H9 (cell line): ENCODE data around the gene PDK4. TPM values are rescaled to one million over a fixed set of nuclear protein-coding genes. Genes with fewer than 3 reads are reported as not detected.

Experiments used
- DNase-seq: peaks from one replicate; pipeline ENCODE4 v3.0.0-alpha.2; 2017
- H2AFZ ChIP-seq: one replicate; pipeline ENCODE4 v1.6.1; 2013; ENCODE audit warnings: mild to moderate bottlenecking, low read length, control low read depth, moderate library complexity
- H2AK5ac ChIP-seq: 2 replicates; pipeline ENCODE4 v1.6.1; 2013; ENCODE audit warnings: low read length, control low read depth, mixed read lengths; ENCODE audit not compliant: insufficient read length
- H2BK120ac ChIP-seq: one replicate; pipeline ENCODE4 v1.6.1; 2013; ENCODE audit warnings: low read depth, mild to moderate bottlenecking, low read length, control low read depth, inconsistent platforms; ENCODE audit not compliant: poor library complexity, severe bottlenecking
- H2BK12ac ChIP-seq: 2 replicates; pipeline ENCODE4 v1.6.1; 2013; ENCODE audit warnings: low read length, control low read depth, mixed read lengths, low read depth; ENCODE audit not compliant: insufficient read length
- H2BK15ac ChIP-seq: 2 replicates; pipeline ENCODE4 v1.6.1; 2013; ENCODE audit warnings: low read depth, low read length, control low read depth
- H2BK20ac ChIP-seq: one replicate; pipeline ENCODE4 v1.6.1; 2013; ENCODE audit warnings: low read depth, mild to moderate bottlenecking, low read length, control low read depth, inconsistent platforms; ENCODE audit not compliant: poor library complexity, severe bottlenecking
- H2BK5ac ChIP-seq: 2 replicates; pipeline ENCODE4 v1.6.1; 2013; ENCODE audit warnings: low read length, control low read depth, mixed read lengths; ENCODE audit not compliant: insufficient read length
- H3K14ac ChIP-seq: 2 replicates; pipeline ENCODE4 v1.6.1; 2013; ENCODE audit warnings: low read length, control low read depth; ENCODE audit not compliant: insufficient read depth
- H3K18ac ChIP-seq: 2 replicates; pipeline ENCODE4 v1.6.1; 2013; ENCODE audit warnings: low read depth, mild to moderate bottlenecking, mixed read lengths, low read length, control low read depth; ENCODE audit not compliant: insufficient read length
- H3K23ac ChIP-seq: 2 replicates; pipeline ENCODE4 v1.6.1; 2013; ENCODE audit warnings: low read length, control low read depth, mixed read lengths, low read depth; ENCODE audit not compliant: insufficient read length
- H3K23me2 ChIP-seq: 2 replicates; pipeline ENCODE4 v1.6.1; 2013; ENCODE audit warnings: low read depth, mild to moderate bottlenecking, mixed read lengths, low read length, control low read depth; ENCODE audit not compliant: insufficient read length, poor library complexity, severe bottlenecking
- H3K27ac ChIP-seq: 2 replicates; pipeline ENCODE4 v1.5.1; 2013; ENCODE audit warnings: low read length, control low read depth, mixed read lengths, low read depth; ENCODE audit not compliant: insufficient read length
- H3K27me3 ChIP-seq: 2 replicates; pipeline ENCODE4 v1.6.1; 2013; ENCODE audit warnings: low read length, control low read depth, inconsistent platforms; ENCODE audit not compliant: insufficient read depth
- H3K4ac ChIP-seq: 2 replicates; pipeline ENCODE4 v1.6.1; 2013; ENCODE audit warnings: low read depth, mild to moderate bottlenecking, control low read depth, inconsistent platforms, low read length, moderate library complexity
- H3K4me1 ChIP-seq: 2 replicates; pipeline ENCODE4 v1.6.1; 2013; ENCODE audit warnings: low read length, control low read depth, inconsistent platforms; ENCODE audit not compliant: insufficient read depth
- H3K4me2 ChIP-seq: 2 replicates; pipeline ENCODE4 v1.6.1; 2013; ENCODE audit warnings: low read length, control low read depth, mixed read lengths; ENCODE audit not compliant: insufficient read length, insufficient read depth
- H3K56ac ChIP-seq: 2 replicates; pipeline ENCODE4 v1.6.1; 2013; ENCODE audit warnings: low read depth, mild to moderate bottlenecking, mixed read lengths, low read length, control low read depth; ENCODE audit not compliant: insufficient read length
- H3K79me1 ChIP-seq: 2 replicates; pipeline ENCODE4 v1.6.1; 2013; ENCODE audit warnings: low read depth, mild to moderate bottlenecking, moderate library complexity, low read length, control low read depth, inconsistent platforms; ENCODE audit not compliant: insufficient read depth, poor library complexity, severe bottlenecking
- H3K79me2 ChIP-seq: 2 replicates; pipeline ENCODE4 v1.6.1; 2013; ENCODE audit warnings: low read length, control low read depth, inconsistent platforms; ENCODE audit not compliant: insufficient read depth
- H3K9ac ChIP-seq: 2 replicates; pipeline ENCODE4 v1.6.1; 2013; ENCODE audit warnings: low read length, control low read depth, mixed read lengths; ENCODE audit not compliant: insufficient read length; ENCODE audit errors: extremely low read depth
- H3K9me3 ChIP-seq: one replicate; pipeline ENCODE4 v1.6.1; 2013; ENCODE audit warnings: low read depth, low read length, inconsistent platforms; ENCODE audit not compliant: control insufficient read depth
- H3T11ph ChIP-seq: one replicate; pipeline ENCODE4 v1.6.1; 2013; ENCODE audit warnings: mild to moderate bottlenecking, low read length, control low read depth, inconsistent platforms
- H4K20me1 ChIP-seq: one replicate; pipeline ENCODE4 v1.6.1; 2013; ENCODE audit not compliant: control insufficient read depth, insufficient read length, insufficient read depth
- H4K5ac ChIP-seq: 2 replicates; pipeline ENCODE4 v1.6.1; 2013; ENCODE audit warnings: low read depth, mild to moderate bottlenecking, mixed read lengths, low read length, control low read depth; ENCODE audit not compliant: insufficient read length
- H4K8ac ChIP-seq: replicated peaks from 2 replicates; pipeline ENCODE4 v1.6.1; 2013; ENCODE audit warnings: low read length, control low read depth, mixed read lengths, low read depth; ENCODE audit not compliant: insufficient read length
- H4K91ac ChIP-seq: 2 replicates; pipeline ENCODE4 v1.6.1; 2013; ENCODE audit warnings: low read depth, mild to moderate bottlenecking, moderate library complexity, mixed read lengths, low read length, control low read depth; ENCODE audit not compliant: insufficient read length
- H3K27ac Mint-ChIP-seq, 3 experiments: 2 replicates in 2 of 3; 3 replicates in 1 of 3; pipeline ENCODE4 v1.8.0; 2020 to 2021; ENCODE audit warnings: mixed read lengths in 3 of 3, mild to moderate bottlenecking in 1 of 3, moderate library complexity in 1 of 3
- H3K27me3 Mint-ChIP-seq: 2 replicates; pipeline ENCODE4 v1.8.0; 2021; ENCODE audit warnings: low read depth, mild to moderate bottlenecking, moderate library complexity, mixed read lengths
- H3K36me3 Mint-ChIP-seq, 3 experiments: 2 replicates in 2 of 3; 3 replicates in 1 of 3; pipeline ENCODE4 v1.8.0; 2020 to 2021; ENCODE audit warnings: low read depth in 3 of 3, mixed read lengths in 3 of 3; ENCODE audit not compliant: insufficient read depth in 1 of 3
- H3K4me1 Mint-ChIP-seq, 2 experiments: 2 replicates each; pipeline ENCODE4 v1.8.0; 2020; ENCODE audit warnings: mixed read lengths in 2 of 2
- H3K4me3 Mint-ChIP-seq, 2 experiments: 2 replicates in 1 of 2; 3 replicates in 1 of 2; pipeline ENCODE4 v1.8.0; 2020 to 2021; ENCODE audit warnings: mild to moderate bottlenecking in 2 of 2, mixed read lengths in 2 of 2, moderate library complexity in 1 of 2
- H3K9me3 Mint-ChIP-seq, 2 experiments: 2 replicates in 1 of 2; 3 replicates in 1 of 2; pipeline ENCODE4 v1.8.0; 2020; ENCODE audit warnings: mild to moderate bottlenecking in 2 of 2, mixed read lengths in 2 of 2, moderate library complexity in 1 of 2
- CTCF ChIP-seq: fragments of 200-600 bp; sonication (generic); conservative IDR thresholded peaks from 3 replicates; pipeline ENCODE4 v1.8.0; 2021; ENCODE audit warnings: antibody characterized with exemption, mild to moderate bottlenecking
- WGBS: extraction: QIAGEN DNeasy Blood & Tissue Kit; methylation state at CpG from one replicate; pipeline ENCODE4 v1.1.7; 2013; ENCODE audit warnings: missing lambda C conversion rate, low lambda C conversion rate, mixed read lengths; ENCODE audit not compliant: insufficient read length; ENCODE audit errors: extremely low coverage; 5-methylcytosine and 5-hydroxymethylcytosine counted together
- total RNA-seq: library from RNA; stranded (reverse); gene quantifications from 2 replicates; pipeline ENCODE4 v1.2.1, GENCODE V29; 2021

PDK4 gene
- total RNA-seq, 1 experiment from 2014 or later, result not detected

GRCh38 chr7:95560674-95561073 is 35.6 kb downstream of the PDK4 start:
- H3K36me3 Mint-ChIP-seq, result no peaks in the 10 kb centered on the region
- H4K91ac ChIP-seq, result no peak overlapping the region
- no peak for DNase-seq
- no peaks in the 10 kb centered on the region for H3K79me1 ChIP-seq
- H3K23me2 ChIP-seq, result no peaks in the 10 kb centered on the region
- no peaks in the 10 kb centered on the region for H3K4me1 Mint-ChIP-seq
- H3K27me3 Mint-ChIP-seq, result no peaks in the 10 kb centered on the region
- no peak overlapping the region for H3K27ac Mint-ChIP-seq
- H4K20me1 ChIP-seq, result no peaks in the 10 kb centered on the region
- no peak overlapping the region for H2BK15ac ChIP-seq
- no peak overlapping the region for H2AK5ac ChIP-seq
- no peak overlapping the region for H4K5ac ChIP-seq
- no peak overlapping the region for H2BK5ac ChIP-seq
- H3K23ac ChIP-seq, result no peak overlapping the region
- WGBS, result no CpG with 5 or more reads among the region's 2 CpGs
- H3T11ph ChIP-seq, result no peak overlapping the region
- H2AFZ ChIP-seq, result no peak overlapping the region
- H3K14ac ChIP-seq, result no peak overlapping the region
- H3K9me3 ChIP-seq, result no peaks in the 10 kb centered on the region
- no peak overlapping the region for H2BK12ac ChIP-seq
- H3K18ac ChIP-seq, result no peak overlapping the region
- no peak overlapping the region for H2BK120ac ChIP-seq
- TF ChIP-seq CTCF, result no peak
- H3K56ac ChIP-seq, result no peak overlapping the region
- no peaks in the 10 kb centered on the region for H3K4me1 ChIP-seq
- no peaks in the 10 kb centered on the region for H3K79me2 ChIP-seq
- H3K9me3 Mint-ChIP-seq, result no peaks in the 10 kb centered on the region; a peak in 1 of 5 replicates
- no peak overlapping the region for H3K4ac ChIP-seq
- H3K9ac ChIP-seq, result no peak overlapping the region
- no peak overlapping the region for H4K8ac ChIP-seq
- H2BK20ac ChIP-seq, result no peak overlapping the region
- H3K27me3 ChIP-seq, result no peaks in the 10 kb centered on the region
- H3K4me3 Mint-ChIP-seq, result no peak overlapping the region
- H3K4me2 ChIP-seq, result no peak overlapping the region
- no peak overlapping the region for H3K27ac ChIP-seq
